ENCODE measurements around the gene ARMC7. TPM values are rescaled to one million over a fixed set of nuclear protein-coding genes. Genes with fewer than 3 reads are reported as not detected.

ARMC7 gene
- total RNA-seq: 1 to 10 TPM; 3.8 to 4.0 TPM

DNA sequence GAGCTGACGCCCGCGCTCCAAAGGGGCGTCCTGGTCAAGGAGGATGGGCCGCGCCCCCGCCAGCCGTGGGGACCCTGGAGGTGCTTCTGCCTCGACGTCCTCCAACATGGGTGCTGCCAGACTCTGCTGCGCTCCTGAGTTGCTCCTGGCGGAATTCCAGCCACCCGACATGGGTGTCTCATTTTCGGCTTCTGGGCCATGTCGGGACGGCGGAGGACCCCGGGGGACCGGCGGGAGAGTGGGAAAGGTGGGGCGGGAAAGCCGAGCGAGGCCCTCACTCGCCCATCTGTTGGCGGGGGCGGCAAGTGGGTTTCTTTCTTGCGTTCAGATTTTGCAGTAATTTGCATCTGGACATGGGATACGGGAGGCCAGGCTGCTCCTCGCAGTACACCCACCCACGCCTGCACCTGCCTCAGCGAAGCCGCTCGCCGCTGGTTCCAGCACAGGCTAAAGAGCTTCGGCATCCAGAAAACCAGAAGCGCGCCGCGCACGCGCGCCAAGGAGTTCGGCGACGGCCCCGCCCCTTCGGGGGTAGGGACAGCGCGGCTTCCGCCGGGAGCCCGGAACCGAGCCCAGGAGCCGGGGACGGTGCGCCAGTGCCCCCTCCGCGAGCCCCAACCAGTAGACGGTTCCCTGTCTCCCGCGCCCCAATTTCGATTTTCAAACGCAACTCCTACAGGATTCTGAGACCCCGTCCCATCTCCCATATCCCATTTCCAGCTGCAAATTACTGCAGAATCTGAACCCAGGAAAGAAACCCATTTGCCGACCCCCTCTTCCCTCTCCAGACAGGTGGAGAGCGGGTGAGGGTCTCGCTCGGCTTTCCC, at the start of gene ARMC7:
ARMC7 (plus strand) TSS at position 563 of the 827 bp plus-strand sequence. CDS start 320 bp downstream, outside the sequence.

DNA sequence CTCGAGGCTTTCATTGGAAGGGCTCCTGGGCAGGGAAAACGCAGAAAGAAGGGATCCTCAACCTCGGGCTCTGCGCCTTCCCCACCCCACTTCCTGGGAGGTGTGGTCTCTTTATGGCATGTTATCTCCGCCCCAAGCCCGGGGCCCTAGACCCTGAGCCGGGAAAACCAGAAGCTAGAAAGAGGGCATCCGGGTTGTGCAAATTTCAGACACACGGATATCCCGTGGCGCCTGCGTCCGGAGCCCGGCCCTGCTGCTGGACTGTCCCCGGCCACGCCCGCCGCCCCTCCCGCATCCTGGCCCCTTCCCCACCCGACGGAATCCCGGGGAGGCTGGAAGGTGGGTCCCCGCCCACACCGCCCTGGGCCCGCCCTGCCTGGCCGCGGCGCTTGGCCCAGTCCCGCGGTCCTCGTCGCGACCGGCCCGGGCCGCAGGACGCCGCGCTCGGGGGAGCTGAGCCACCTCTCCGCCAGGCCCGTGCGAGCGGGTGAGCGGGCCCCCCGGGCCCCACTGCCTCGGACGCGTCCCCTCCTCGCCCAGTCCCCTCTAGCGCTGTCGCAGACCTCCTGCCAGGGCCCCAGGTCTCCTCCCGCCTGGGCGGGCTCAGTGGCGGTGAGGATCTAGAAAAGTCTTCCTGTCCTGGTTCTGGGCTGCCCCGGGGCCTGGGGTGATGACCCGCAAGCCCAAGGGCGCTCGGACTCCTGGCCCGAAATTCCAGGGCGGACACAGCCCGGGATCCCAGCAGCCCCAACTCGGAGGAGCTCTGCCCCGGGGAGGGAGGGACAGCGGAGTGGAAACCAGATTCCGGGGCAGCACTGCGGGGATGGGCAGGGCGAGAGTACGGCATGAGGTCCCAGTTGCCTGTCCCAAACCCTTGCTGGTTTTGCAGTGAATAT, 22.0 kb upstream of the ARMC7 start, which contains the start of gene SLC16A5:
SLC16A5 (plus strand) TSS at position 397 of the 896 bp plus-strand sequence. CDS start 5,683 bp downstream, outside the sequence.

DNA sequence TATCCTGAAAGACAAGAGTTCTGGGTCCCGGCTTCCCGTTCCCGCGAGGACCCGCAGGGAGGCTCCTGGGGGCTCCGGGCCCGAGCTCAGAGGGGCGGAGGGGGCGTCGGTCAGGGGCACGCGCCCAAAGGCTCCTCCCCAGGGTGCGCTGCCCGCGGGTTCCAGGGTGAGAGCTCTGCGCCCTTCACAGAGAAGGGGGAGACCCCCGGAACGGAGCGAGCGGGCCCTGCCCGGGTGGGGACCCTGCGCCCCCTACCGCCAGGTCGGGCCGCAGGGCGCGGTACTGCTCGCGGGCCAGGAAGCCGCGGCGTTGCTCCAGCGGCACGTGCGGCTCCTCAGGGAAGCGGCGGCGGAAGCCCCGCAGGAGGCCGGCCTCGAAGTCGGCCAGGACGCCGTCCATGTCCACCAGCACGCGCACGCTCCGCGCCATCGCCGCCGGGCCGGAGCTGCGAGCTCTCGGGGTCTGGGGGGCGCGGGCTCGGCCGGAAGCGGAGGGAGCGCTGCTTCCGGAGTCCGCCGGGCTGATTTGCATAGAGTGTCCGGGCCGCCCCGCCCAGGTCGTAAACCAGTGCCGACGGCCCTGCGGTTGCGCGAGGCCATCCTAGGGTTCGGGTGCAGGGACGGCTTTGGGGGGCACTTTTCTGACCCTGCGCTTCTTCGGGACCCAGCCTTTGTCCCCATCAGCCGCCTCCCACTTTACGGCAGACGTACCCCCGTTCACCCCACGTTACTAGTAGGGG, 21.7 kb downstream of the ARMC7 start, which contains the start of gene NT5C:
NT5C (minus strand) TSS at position 465 of the 740 bp plus-strand sequence; CDS start at position 430, 35 bp downstream.

DNA sequence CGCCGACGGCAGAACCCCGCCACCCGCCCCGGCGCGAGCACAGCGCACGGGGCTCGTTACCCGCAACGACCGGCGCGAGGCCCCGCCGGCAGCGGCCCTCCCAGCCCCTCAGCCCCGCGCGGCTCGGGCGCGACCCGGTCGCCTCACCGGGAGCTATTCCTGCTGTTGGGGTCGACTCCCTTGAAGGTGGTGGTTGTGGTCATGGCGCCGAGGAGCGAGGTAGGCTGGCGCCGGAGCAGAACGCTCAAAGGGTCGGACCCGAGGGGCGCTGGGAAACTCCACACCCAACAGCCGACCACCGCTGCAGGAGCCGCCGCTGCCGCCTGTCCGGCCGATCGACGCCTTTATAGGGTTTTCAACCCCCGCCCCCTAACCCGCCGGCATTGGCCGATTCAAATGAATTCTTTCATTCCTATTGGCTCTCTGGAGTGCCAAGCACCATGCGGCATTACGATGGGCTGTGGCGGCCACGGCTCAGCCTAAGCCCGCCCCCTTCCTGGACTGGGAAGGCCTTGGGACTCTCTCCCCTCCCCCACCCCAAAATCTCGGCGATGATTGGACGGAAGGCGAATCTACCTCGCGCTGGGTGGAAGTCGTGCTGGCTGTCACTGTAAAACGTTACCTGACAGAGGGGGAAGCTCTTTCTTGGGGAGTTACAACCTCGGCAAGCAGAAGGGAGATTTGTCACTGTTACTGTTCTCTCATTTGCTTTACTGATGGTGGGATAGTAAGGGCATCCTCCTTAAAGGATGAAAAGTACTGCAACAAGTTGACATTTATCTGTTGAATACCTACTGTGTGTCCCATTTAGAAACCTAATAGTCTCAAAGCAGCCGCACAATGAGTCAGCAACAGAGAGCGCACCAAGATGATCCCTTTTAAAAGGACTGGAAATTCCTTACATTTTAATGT, 44.7 kb downstream of the ARMC7 start, which contains the start of gene JPT1:
JPT1 (minus strand) TSS at position 318 of the 912 bp plus-strand sequence; CDS start at position 203, 115 bp downstream.

Small RNA genes within 50 kb of the gene (small RNA-seq; reads per million reads assigned to genes)
- gene AC111186.1: 0 reads per million in 2 donors
- 0 reads per million in 2 donors for gene RF00019

Other genes starting within 250 kb of the ARMC7 start
- 10 to 100 TPM; 16.9 to 22.3 TPM for gene FDXR, start 237.0 kb upstream of the ARMC7 start, total RNA-seq
- gene FADS6, start 216.3 kb upstream of the ARMC7 start, total RNA-seq: not detected
- gene USH1G, start 186.7 kb upstream of the ARMC7 start, total RNA-seq: not detected
- not detected for gene OTOP2, start 185.7 kb upstream of the ARMC7 start, total RNA-seq
- not detected for gene OTOP3, start 174.1 kb upstream of the ARMC7 start, total RNA-seq
- not detected for gene HID1, start 137.2 kb upstream of the ARMC7 start, total RNA-seq
- 1 to 10 TPM; 4.1 to 6.0 TPM for gene CDR2L, start 122.3 kb upstream of the ARMC7 start, total RNA-seq
- gene MRPL58, start 97.3 kb upstream of the ARMC7 start, total RNA-seq: 10 to 100 TPM; 29.3 to 36.0 TPM
- gene ATP5PD, start 63.0 kb upstream of the ARMC7 start, total RNA-seq: 100 to 1,000 TPM; 218 to 264 TPM
- gene KCTD2, start 62.7 kb upstream of the ARMC7 start, total RNA-seq: 10 to 100 TPM; 16.0 to 20.0 TPM
- 10 to 100 TPM; 12.0 to 17.0 TPM for gene SLC16A5, start 22.0 kb upstream of the ARMC7 start, total RNA-seq
- gene NT5C, start 21.8 kb downstream of the ARMC7 start, total RNA-seq: 10 to 100 TPM; 40.3 to 42.6 TPM
- gene JPT1, start 44.5 kb downstream of the ARMC7 start, total RNA-seq: 100 to 1,000 TPM; 109 to 238 TPM
- gene SUMO2, start 73.0 kb downstream of the ARMC7 start, total RNA-seq: 10 to 100 TPM; 55.1 to 86.6 TPM
- 10 to 100 TPM; 36.8 to 59.9 TPM for gene NUP85, start 95.7 kb downstream of the ARMC7 start, total RNA-seq
- gene GGA3, start 151.6 kb downstream of the ARMC7 start, total RNA-seq: 10 to 100 TPM; 13.8 to 15.0 TPM
- gene MRPS7, start 151.9 kb downstream of the ARMC7 start, total RNA-seq: 10 to 100 TPM; 55.7 to 82.6 TPM
- 10 to 100 TPM in 1 of 2 donors, 1 to 10 TPM in 1; 4.7 to 10.7 TPM for gene MIF4GD, start 161.3 kb downstream of the ARMC7 start, total RNA-seq
- gene SLC25A19, start 179.5 kb downstream of the ARMC7 start, total RNA-seq: 10 to 100 TPM in 1 of 2 donors, 1 to 10 TPM in 1; 4.5 to 11.0 TPM